Measurements from ENCODE around the gene SPN.
"Not testable (repeated sequence)": the region's sequence is repeated elsewhere in the genome, so short reads cannot be mapped to it uniquely, and the experiment has no call there.

Gene SPN

GRCh38 chr16:29700253-29700987 is 37.4 kb downstream of the SPN start:
- peak; percentile 81 for TF ChIP-seq CTCF (IDR thresholded peaks at IDR 0.05; ENCODE audit: borderline replicate concordance, insufficient read depth, low read depth, low read length)
- H3K4me3 ChIP-seq (ENCODE audit: low read depth, low read length): no peak overlapping the region

- H3K4me3 ChIP-seq (ENCODE audit: low read depth, low read length): no peak overlapping the region
- TF ChIP-seq CTCF (IDR thresholded peaks at IDR 0.05; ENCODE audit: borderline replicate concordance, insufficient read depth, low read depth, low read length): no peak
Observed at GRCh38 chr16:29701214-29701555, 38.1 kb downstream of the SPN start.

GRCh38 chr16:29702269-29702668 is 39.2 kb downstream of the SPN start:
- H3K4me3 ChIP-seq (ENCODE audit: low read depth, low read length): no peak overlapping the region
- TF ChIP-seq CTCF (IDR thresholded peaks at IDR 0.05; ENCODE audit: borderline replicate concordance, insufficient read depth, low read depth, low read length): no peak

- H3K4me3 ChIP-seq (ENCODE audit: low read depth, low read length): no peak overlapping the region
- TF ChIP-seq CTCF (IDR thresholded peaks at IDR 0.05; ENCODE audit: borderline replicate concordance, insufficient read depth, low read depth, low read length): no peak
Observed at GRCh38 chr16:29705030-29705429, 42.0 kb downstream of the SPN start.

GRCh38 chr16:29707160-29707559 is 44.1 kb downstream of the SPN start:
- H3K4me3 ChIP-seq (ENCODE audit: low read depth, low read length): not testable (repeated sequence)

GRCh38 chr16:29708917-29709600 is 46.0 kb downstream of the SPN start:
- no peak overlapping the region for H3K4me3 ChIP-seq (ENCODE audit: low read depth, low read length)
- no peak for TF ChIP-seq CTCF (IDR thresholded peaks at IDR 0.05; ENCODE audit: borderline replicate concordance, insufficient read depth, low read depth, low read length)

- H3K4me3 ChIP-seq (ENCODE audit: low read depth, low read length): not testable (repeated sequence)
Observed at GRCh38 chr16:29709657-29710056, 46.6 kb downstream of the SPN start.

Measured in GM12875 (cell line).